ENCODE results near the gene DDX17.

The DDX17 gene

DNA sequence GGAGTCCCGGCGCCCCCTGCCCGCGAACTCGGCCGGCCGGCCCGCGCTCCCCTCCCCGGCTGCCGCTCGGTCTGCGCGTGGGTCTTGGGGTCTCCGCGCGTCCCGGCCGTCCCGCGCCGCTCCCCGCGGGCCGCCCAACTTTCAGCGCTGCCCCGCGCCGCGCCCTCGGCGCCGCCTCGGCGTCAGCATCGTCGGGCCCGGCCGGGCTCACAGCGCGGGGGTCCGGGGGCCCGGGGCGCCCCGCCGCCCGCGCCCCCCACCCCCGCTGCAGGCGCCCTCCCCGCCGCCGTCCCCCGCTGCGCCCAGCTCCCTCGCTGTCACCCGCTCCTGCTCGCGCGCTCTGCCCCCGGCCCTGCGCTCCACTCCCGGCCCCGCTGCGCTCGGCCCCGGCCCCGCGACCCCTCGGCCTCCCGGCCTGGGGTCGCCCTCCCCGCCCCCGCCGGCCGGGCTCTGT, 51.0 kb downstream of the DDX17 start, which contains the start of gene KCNJ4:
KCNJ4 (minus strand) TSS at position 124 of the 454 bp plus-strand sequence. CDS start 27,067 bp downstream, outside the sequence.
- no peak for ATAC-seq
- no peak for TF ChIP-seq CSDC2 (CRISPR knock-in tag; IDR thresholded peaks at IDR 0.05)
- TF ChIP-seq GLIS3 (CRISPR knock-in tag; IDR thresholded peaks at IDR 0.05), result no peak
- no peak for TF ChIP-seq ARNTL (CRISPR knock-in tag; IDR thresholded peaks at IDR 0.05; ENCODE audit: borderline replicate concordance, low read depth)
- TF ChIP-seq, protein P1, sequence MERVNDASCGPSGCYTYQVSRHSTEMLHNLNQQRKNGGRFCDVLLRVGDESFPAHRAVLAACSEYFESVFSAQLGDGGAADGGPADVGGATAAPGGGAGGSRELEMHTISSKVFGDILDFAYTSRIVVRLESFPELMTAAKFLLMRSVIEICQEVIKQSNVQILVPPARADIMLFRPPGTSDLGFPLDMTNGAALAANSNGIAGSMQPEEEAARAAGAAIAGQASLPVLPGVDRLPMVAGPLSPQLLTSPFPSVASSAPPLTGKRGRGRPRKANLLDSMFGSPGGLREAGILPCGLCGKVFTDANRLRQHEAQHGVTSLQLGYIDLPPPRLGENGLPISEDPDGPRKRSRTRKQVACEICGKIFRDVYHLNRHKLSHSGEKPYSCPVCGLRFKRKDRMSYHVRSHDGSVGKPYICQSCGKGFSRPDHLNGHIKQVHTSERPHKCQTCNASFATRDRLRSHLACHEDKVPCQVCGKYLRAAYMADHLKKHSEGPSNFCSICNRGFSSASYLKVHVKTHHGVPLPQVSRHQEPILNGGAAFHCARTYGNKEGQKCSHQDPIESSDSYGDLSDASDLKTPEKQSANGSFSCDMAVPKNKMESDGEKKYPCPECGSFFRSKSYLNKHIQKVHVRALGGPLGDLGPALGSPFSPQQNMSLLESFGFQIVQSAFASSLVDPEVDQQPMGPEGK (CRISPR knock-in tag; IDR thresholded peaks at IDR 0.05; ENCODE audit: borderline replicate concordance), result no peak
- TF ChIP-seq ESRRG (CRISPR knock-in tag; IDR thresholded peaks at IDR 0.05), result no peak
- TF ChIP-seq PPARA (CRISPR knock-in tag; IDR thresholded peaks at IDR 0.05; ENCODE audit: borderline replicate concordance), result no peak
- TF ChIP-seq, protein P2, sequence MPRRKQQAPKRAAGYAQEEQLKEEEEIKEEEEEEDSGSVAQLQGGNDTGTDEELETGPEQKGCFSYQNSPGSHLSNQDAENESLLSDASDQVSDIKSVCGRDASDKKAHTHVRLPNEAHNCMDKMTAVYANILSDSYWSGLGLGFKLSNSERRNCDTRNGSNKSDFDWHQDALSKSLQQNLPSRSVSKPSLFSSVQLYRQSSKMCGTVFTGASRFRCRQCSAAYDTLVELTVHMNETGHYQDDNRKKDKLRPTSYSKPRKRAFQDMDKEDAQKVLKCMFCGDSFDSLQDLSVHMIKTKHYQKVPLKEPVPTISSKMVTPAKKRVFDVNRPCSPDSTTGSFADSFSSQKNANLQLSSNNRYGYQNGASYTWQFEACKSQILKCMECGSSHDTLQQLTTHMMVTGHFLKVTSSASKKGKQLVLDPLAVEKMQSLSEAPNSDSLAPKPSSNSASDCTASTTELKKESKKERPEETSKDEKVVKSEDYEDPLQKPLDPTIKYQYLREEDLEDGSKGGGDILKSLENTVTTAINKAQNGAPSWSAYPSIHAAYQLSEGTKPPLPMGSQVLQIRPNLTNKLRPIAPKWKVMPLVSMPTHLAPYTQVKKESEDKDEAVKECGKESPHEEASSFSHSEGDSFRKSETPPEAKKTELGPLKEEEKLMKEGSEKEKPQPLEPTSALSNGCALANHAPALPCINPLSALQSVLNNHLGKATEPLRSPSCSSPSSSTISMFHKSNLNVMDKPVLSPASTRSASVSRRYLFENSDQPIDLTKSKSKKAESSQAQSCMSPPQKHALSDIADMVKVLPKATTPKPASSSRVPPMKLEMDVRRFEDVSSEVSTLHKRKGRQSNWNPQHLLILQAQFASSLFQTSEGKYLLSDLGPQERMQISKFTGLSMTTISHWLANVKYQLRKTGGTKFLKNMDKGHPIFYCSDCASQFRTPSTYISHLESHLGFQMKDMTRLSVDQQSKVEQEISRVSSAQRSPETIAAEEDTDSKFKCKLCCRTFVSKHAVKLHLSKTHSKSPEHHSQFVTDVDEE (CRISPR knock-in tag; IDR thresholded peaks at IDR 0.05), result no peak
- no peak for TF ChIP-seq BACH2 (CRISPR knock-in tag; IDR thresholded peaks at IDR 0.05; ENCODE audit: borderline replicate concordance)

GRCh38 chr22:38454353-38455075, 51.6 kb downstream of the DDX17 start:
- ATAC-seq, result no peak
- TF ChIP-seq GLIS3 (CRISPR knock-in tag; IDR thresholded peaks at IDR 0.05) (no peak), ZNF565 (CRISPR knock-in tag; conservative IDR thresholded peaks at IDR 0.05; ENCODE audit: low read depth) (no peak)

DNA sequence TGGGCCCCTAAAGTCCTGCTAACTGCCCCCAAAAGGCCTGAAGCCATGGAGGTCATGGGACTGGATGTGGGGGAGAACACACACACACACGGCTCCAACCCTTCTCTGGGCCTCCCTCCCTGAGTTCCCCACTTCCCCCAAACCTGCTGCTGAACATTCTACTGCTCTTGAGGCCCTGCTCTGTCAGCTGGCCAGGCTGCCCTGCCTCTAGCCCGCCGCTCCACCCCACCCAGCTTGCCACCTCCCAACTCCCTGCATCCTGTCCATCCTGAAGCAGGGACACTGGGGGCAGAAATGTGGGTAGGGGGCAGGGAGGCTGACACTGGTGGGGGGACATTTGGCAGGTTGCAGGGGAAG, 52.1 kb downstream of the DDX17 start:
- TF ChIP-seq ZFP30 (CRISPR knock-in tag; IDR thresholded peaks at IDR 0.05), result no peak
- TF ChIP-seq, protein P3, sequence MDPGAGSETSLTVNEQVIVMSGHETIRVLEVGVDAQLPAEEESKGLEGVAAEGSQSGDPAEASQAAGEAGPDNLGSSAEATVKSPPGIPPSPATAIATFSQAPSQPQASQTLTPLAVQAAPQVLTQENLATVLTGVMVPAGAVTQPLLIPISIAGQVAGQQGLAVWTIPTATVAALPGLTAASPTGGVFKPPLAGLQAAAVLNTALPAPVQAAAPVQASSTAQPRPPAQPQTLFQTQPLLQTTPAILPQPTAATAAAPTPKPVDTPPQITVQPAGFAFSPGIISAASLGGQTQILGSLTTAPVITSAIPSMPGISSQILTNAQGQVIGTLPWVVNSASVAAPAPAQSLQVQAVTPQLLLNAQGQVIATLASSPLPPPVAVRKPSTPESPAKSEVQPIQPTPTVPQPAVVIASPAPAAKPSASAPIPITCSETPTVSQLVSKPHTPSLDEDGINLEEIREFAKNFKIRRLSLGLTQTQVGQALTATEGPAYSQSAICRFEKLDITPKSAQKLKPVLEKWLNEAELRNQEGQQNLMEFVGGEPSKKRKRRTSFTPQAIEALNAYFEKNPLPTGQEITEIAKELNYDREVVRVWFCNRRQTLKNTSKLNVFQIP (CRISPR knock-in tag; IDR thresholded peaks at IDR 0.05; ENCODE audit: borderline replicate concordance, low read depth), result no peak
- no peak for TF ChIP-seq GLIS3 (CRISPR knock-in tag; IDR thresholded peaks at IDR 0.05)
- TF ChIP-seq SNAI2 (CRISPR knock-in tag; IDR thresholded peaks at IDR 0.05), result no peak
- no peak for TF ChIP-seq ZFP3 (CRISPR knock-in tag; IDR thresholded peaks at IDR 0.05)
- no peak for TF ChIP-seq CSDC2 (CRISPR knock-in tag; IDR thresholded peaks at IDR 0.05)
- TF ChIP-seq, protein P4, sequence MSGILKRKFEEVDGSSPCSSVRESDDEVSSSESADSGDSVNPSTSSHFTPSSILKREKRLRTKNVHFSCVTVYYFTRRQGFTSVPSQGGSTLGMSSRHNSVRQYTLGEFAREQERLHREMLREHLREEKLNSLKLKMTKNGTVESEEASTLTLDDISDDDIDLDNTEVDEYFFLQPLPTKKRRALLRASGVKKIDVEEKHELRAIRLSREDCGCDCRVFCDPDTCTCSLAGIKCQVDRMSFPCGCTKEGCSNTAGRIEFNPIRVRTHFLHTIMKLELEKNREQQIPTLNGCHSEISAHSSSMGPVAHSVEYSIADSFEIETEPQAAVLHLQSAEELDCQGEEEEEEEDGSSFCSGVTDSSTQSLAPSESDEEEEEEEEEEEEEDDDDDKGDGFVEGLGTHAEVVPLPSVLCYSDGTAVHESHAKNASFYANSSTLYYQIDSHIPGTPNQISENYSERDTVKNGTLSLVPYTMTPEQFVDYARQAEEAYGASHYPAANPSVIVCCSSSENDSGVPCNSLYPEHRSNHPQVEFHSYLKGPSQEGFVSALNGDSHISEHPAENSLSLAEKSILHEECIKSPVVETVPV (CRISPR knock-in tag; IDR thresholded peaks at IDR 0.05), result no peak
- no peak for TF ChIP-seq TOX (CRISPR knock-in tag; IDR thresholded peaks at IDR 0.05; ENCODE audit: borderline replicate concordance)
- TF ChIP-seq PPARA (CRISPR knock-in tag; IDR thresholded peaks at IDR 0.05; ENCODE audit: borderline replicate concordance), result no peak
- no peak for TF ChIP-seq OSR1 (CRISPR knock-in tag; IDR thresholded peaks at IDR 0.05)
- TF ChIP-seq ISL1 (CRISPR knock-in tag; IDR thresholded peaks at IDR 0.05), result no peak
- TF ChIP-seq CREB5 (CRISPR knock-in tag; IDR thresholded peaks at IDR 0.05; ENCODE audit: low read depth), result no peak
- TF ChIP-seq ZNF565 (CRISPR knock-in tag; conservative IDR thresholded peaks at IDR 0.05; ENCODE audit: low read depth), result no peak
- TF ChIP-seq ZNF8 (CRISPR knock-in tag; IDR thresholded peaks at IDR 0.05), result no peak
- TF ChIP-seq ESRRG (CRISPR knock-in tag; IDR thresholded peaks at IDR 0.05), result no peak
- no peak for TF ChIP-seq RARB (CRISPR knock-in tag; IDR thresholded peaks at IDR 0.05)
- TF ChIP-seq, protein P1 (CRISPR knock-in tag; IDR thresholded peaks at IDR 0.05; ENCODE audit: borderline replicate concordance), result no peak
- TF ChIP-seq TCF4 (CRISPR knock-in tag; IDR thresholded peaks at IDR 0.05; ENCODE audit: borderline replicate concordance), result no peak
- ATAC-seq, result no peak

Measured in SK-N-SH treated with all-trans-retinoic acid at 6 μM for 48 hours (cell line).